Sigmoid colon (tissue), 4 donors: Measurements from ENCODE around the gene SLC30A2.

ENCODE experiments used
- EP300 ChIP-seq, 4 donors: sonication (generic); formaldehyde crosslinking; IDR thresholded peaks; one replicate each; pipeline ENCODE4 v1.6.1; 2017; ENCODE audit warnings: antibody characterized with exemption in 4 of 4
- POLR2A ChIP-seq, 2 donors: fragments of 450-650 bp; IDR thresholded peaks; one replicate each; pipeline ENCODE4 v1.6.1; 2016; ENCODE audit warnings: antibody characterized with exemption in 2 of 2, mild to moderate bottlenecking in 2 of 2, moderate library complexity in 2 of 2
- POLR2AphosphoS5 ChIP-seq, 4 donors: sonication (generic); formaldehyde crosslinking; IDR thresholded peaks; one replicate each; pipeline ENCODE4 v1.6.1; 2017; ENCODE audit warnings: antibody characterized with exemption in 4 of 4
- TF ChIP-seq, protein P1 (sequence below), 4 experiments: fragments of 450-650 bp in 3 of 4; fragments of 200-600 bp in 1 of 4; IDR thresholded peaks; one replicate each; pipeline ENCODE4 v1.5.1; 2016 to 2019; ENCODE audit warnings: antibody characterized with exemption in 4 of 4, mild to moderate bottlenecking in 3 of 4, moderate library complexity in 2 of 4

DNA sequence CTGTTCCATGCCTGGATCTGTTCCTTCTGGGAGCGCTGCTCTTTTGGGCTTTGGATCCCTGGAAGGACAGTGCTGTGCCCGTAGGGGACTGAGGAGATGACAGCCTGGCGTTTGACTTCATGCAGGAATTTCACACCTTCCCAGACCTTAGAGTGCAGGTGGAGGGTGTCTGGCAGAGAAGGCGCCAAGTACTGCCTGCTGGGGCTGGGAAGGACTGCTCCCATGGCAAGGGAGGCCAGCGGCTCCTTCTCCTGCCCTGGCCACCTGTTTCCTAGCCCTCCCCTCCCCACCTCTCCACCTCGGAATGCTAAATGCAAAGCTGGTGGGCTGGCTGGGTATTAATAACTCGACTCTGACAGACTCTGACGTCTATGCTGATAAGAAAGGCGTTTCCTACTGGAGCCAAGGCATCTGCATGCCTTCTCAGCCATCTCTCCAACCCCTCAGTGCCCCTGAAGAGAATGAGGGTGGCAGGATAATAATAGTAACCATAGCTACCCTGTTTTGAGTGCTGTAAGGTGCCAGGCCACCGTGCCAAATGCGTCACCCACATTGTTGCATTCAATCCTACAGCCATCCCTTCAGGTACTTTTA lies 48.3 kb upstream of the SLC30A2 start:
- TF ChIP-seq, protein P1, sequence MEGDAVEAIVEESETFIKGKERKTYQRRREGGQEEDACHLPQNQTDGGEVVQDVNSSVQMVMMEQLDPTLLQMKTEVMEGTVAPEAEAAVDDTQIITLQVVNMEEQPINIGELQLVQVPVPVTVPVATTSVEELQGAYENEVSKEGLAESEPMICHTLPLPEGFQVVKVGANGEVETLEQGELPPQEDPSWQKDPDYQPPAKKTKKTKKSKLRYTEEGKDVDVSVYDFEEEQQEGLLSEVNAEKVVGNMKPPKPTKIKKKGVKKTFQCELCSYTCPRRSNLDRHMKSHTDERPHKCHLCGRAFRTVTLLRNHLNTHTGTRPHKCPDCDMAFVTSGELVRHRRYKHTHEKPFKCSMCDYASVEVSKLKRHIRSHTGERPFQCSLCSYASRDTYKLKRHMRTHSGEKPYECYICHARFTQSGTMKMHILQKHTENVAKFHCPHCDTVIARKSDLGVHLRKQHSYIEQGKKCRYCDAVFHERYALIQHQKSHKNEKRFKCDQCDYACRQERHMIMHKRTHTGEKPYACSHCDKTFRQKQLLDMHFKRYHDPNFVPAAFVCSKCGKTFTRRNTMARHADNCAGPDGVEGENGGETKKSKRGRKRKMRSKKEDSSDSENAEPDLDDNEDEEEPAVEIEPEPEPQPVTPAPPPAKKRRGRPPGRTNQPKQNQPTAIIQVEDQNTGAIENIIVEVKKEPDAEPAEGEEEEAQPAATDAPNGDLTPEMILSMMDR (IDR thresholded peaks at IDR 0.05), result no peak
- no peak for TF ChIP-seq POLR2A (IDR thresholded peaks at IDR 0.05)
- TF ChIP-seq EP300 (IDR thresholded peaks at IDR 0.05), result no peak
- no peak for TF ChIP-seq POLR2AphosphoS5 (IDR thresholded peaks at IDR 0.05)
